Thoracic aorta (tissue), 2 donors: ENCODE data around the gene ERC1. TPM values are rescaled to one million over a fixed set of nuclear protein-coding genes. Genes with fewer than 3 reads are reported as not detected.

Experiments
- ATAC-seq: fragments of 150-250 bp; one replicate; pipeline ENCODE4 v1.8.0; 2017; ENCODE audit warnings: low read depth; ENCODE audit not compliant: insufficient number of reproducible peaks, low FRiP score
- DNase-seq: peaks from one replicate; pipeline ENCODE4 v3.0.0-alpha.2; 2020; ENCODE audit warnings: low spot score
- H3K27ac ChIP-seq, 2 donors: fragments of 200-600 bp; sonication (generic); 1 replicate in 1 of 2; 2 replicates in 1 of 2; pipeline ENCODE4 v1.5.1; 2016; ENCODE audit warnings: mild to moderate bottlenecking in 2 of 2, moderate library complexity in 2 of 2
- H3K27me3 ChIP-seq: fragments of 200-600 bp; sonication (generic); replicated peaks from 2 replicates; pipeline ENCODE4 v1.6.0; 2016; ENCODE audit warnings: mild to moderate bottlenecking; ENCODE audit not compliant: insufficient read depth
- H3K36me3 ChIP-seq: fragments of 200-600 bp; sonication (generic); one replicate; pipeline ENCODE4 v1.5.1; 2016
- H3K4me1 ChIP-seq, 2 donors: fragments of 200-600 bp; sonication (generic); 1 replicate in 1 of 2; 2 replicates in 1 of 2; pipeline versions ENCODE4 v1.5.1 to v1.6.0; 2016; ENCODE audit warnings: low read depth in 2 of 2, mild to moderate bottlenecking in 1 of 2; ENCODE audit not compliant: control insufficient read depth in 1 of 2
- H3K4me3 ChIP-seq: fragments of 200-600 bp; sonication (generic); 2 replicates; pipeline ENCODE4 v1.5.1; 2016; ENCODE audit warnings: mild to moderate bottlenecking
- H3K9me3 ChIP-seq: fragments of 200-600 bp; sonication (generic); 2 replicates; pipeline ENCODE4 v1.5.1; 2016
- CTCF ChIP-seq: fragments of 200-600 bp; sonication (generic); IDR thresholded peaks from one replicate; pipeline ENCODE4 v1.5.1; 2019; ENCODE audit warnings: antibody characterized with exemption
- total RNA-seq, 2 donors: library from RNA; depleted of rRNA; stranded (reverse); fragments of >200 nt; gene quantifications; one replicate each; pipeline versions ENCODE4 v1.1.0 to v1.2.3, GENCODE V29; 2016

The ERC1 gene
- total RNA-seq, 2 donors from 2014 or later = 45.8 to 80.0 TPM

- no peaks in the 10 kb centered on the region for H3K36me3 ChIP-seq
- no peak overlapping the region for H3K27ac ChIP-seq
- H3K4me3 ChIP-seq = no peak overlapping the region
- no peaks in the 10 kb centered on the region for H3K27me3 ChIP-seq
- DNase-seq (no peak), ATAC-seq (no peak)
- no peaks in the 10 kb centered on the region for H3K9me3 ChIP-seq
- H3K4me1 ChIP-seq = peaks cover 14 to 32% of the 10 kb centered on the region in 2 donors
- TF ChIP-seq CTCF = no peak
Measured at GRCh38 chr12:1434296-1434955, 443.4 kb downstream of the ERC1 start.

GRCh38 chr12:1435044-1435443, 444.0 kb downstream of the ERC1 start:
- Histone ChIP-seq H3K4me1 (peaks cover 8 to 26% of the 10 kb centered on the region in 2 donors), H3K27ac (no peak overlapping the region), H3K9me3 (no peaks in the 10 kb centered on the region), H3K4me3 (no peak overlapping the region), H3K36me3 (no peaks in the 10 kb centered on the region), H3K27me3 (no peaks in the 10 kb centered on the region)
- DNase-seq (no peak), ATAC-seq (no peak)
- no peak for TF ChIP-seq CTCF

GRCh38 chr12:1435456-1435855, 444.4 kb downstream of the ERC1 start:
- ATAC-seq = no peak
- no peaks in the 10 kb centered on the region for H3K27me3 ChIP-seq
- H3K27ac ChIP-seq = peak overlapping the region in 1 of 2 donors; percentile 2
- no peak for TF ChIP-seq CTCF
- no peaks in the 10 kb centered on the region for H3K36me3 ChIP-seq
- DNase-seq = no peak
- H3K9me3 ChIP-seq = no peaks in the 10 kb centered on the region
- peaks cover 8 to 21% of the 10 kb centered on the region in 2 donors for H3K4me1 ChIP-seq
- H3K4me3 ChIP-seq = no peak overlapping the region

DNA sequence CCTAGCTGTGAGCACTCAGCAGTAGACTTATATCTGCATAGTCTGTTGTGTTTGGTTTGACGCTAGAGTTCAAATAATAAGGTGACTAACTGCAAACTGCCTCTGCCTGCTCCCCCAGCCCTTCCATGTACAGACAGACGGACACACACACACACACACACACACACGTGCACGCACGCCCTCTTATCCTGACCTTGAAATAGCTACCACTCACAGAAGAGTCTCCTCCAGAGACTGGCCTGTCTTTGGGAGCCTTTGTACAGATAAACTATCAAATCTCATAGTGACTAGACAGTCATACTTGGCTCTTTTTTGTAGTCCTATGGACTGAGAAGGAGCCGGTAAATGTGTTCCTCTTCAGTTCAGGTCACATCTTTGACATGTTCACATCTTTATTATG, 445.0 kb downstream of the ERC1 start:
- no peaks in the 10 kb centered on the region for H3K36me3 ChIP-seq
- H3K4me1 ChIP-seq = peaks cover 8 to 19% of the 10 kb centered on the region in 2 donors
- no peak for TF ChIP-seq CTCF
- no peak overlapping the region for H3K4me3 ChIP-seq
- H3K9me3 ChIP-seq = no peaks in the 10 kb centered on the region
- no peaks in the 10 kb centered on the region for H3K27me3 ChIP-seq
- H3K27ac ChIP-seq = peak overlapping the region in 1 of 2 donors; percentile 2
- no peak for DNase-seq
- ATAC-seq = no peak

- DNase-seq = no peak
Measured at GRCh38 chr12:1436981-1437380, 446.0 kb downstream of the ERC1 start.

More at GRCh38 chr12:1436981-1437380, 446.0 kb downstream of the ERC1 start:
- Histone ChIP-seq H3K27me3 (no peaks in the 10 kb centered on the region), H3K36me3 (no peaks in the 10 kb centered on the region), H3K9me3 (no peaks in the 10 kb centered on the region), H3K4me3 (no peak overlapping the region), H3K27ac (no peak overlapping the region), H3K4me1 (peaks cover 8 to 19% of the 10 kb centered on the region in 2 donors)
- no peak for ATAC-seq
- TF ChIP-seq CTCF = no peak
